Kidney (tissue), 14 donors: Measurements from ENCODE around the gene NPY2R. TPM values are rescaled to one million over a fixed set of nuclear protein-coding genes. Genes with fewer than 3 reads are reported as not detected.

Experiments used
- DNase-seq, 5 donors: peaks; one replicate each; pipeline ENCODE4 v3.0.0-alpha.2; 2013 to 2020
- FAIRE-seq: peaks from 2 replicates; lab custom pipeline; 2012; peaks lifted over from hg19 to GRCh38; lab: Jason Lieb, UNC
- H3K27ac ChIP-seq, 2 donors: one replicate each; pipeline ENCODE4 v1.7.0; 2013; ENCODE audit warnings: low read depth in 2 of 2, low read length in 2 of 2, inconsistent platforms in 1 of 2
- H3K27me3 ChIP-seq: one replicate; pipeline ENCODE4 v1.7.1; 2013; ENCODE audit warnings: low read length, inconsistent platforms; ENCODE audit not compliant: control insufficient read depth, insufficient read depth
- H3K36me3 ChIP-seq, 3 donors: one replicate each; pipeline versions ENCODE4 v1.7.0 to v1.7.1; 2013; ENCODE audit warnings: low read length in 3 of 3, control low read depth in 1 of 3, inconsistent platforms in 1 of 3; ENCODE audit not compliant: insufficient read depth in 3 of 3, control insufficient read depth in 2 of 3
- H3K4me1 ChIP-seq, 3 donors: one replicate each; pipeline versions ENCODE4 v1.7.0 to v1.7.1; 2013; ENCODE audit warnings: low read length in 3 of 3, inconsistent platforms in 1 of 3, low read depth in 1 of 3; ENCODE audit not compliant: control insufficient read depth in 2 of 3, insufficient read depth in 2 of 3
- H3K4me3 ChIP-seq, 3 donors: one replicate each; pipeline versions ENCODE4 v1.7.0 to v1.8.1; 2013; ENCODE audit warnings: low read length in 3 of 3, control low read depth in 1 of 3, inconsistent platforms in 1 of 3
- H3K9ac ChIP-seq, 3 donors: one replicate each; pipeline versions ENCODE4 v1.7.0 to v1.7.1; 2013; ENCODE audit warnings: low read length in 3 of 3, control low read depth in 1 of 3, inconsistent platforms in 1 of 3
- H3K9me3 ChIP-seq, 3 donors: one replicate each; pipeline versions ENCODE4 v1.7.0 to v1.7.1; 2013; ENCODE audit warnings: low read length in 3 of 3, control low read depth in 1 of 3, inconsistent platforms in 1 of 3; ENCODE audit not compliant: control insufficient read depth in 2 of 3, insufficient read depth in 1 of 3
- CTCF ChIP-seq: IDR thresholded peaks from 3 replicates; pipeline ENCODE4 v1.5.1; 2012; ENCODE audit warnings: mild to moderate bottlenecking, moderate library complexity, borderline replicate concordance; ENCODE audit not compliant: insufficient read depth; ENCODE audit errors: extremely low read depth
- intact Hi-C: fragments of 100-400 bp; cut with DNase I; formaldehyde crosslinking; loops from one replicate; pipeline ENCODE4 v1.11.1; 2022
- polyA plus RNA-seq: library from polyadenylated mRNA; stranded (reverse); fragments of 350-450 nt; fragmentation: Illumina TruSeq; extraction: RNeasy Lipid Tissue Mini Kit (QIAGEN cat#74804); gene quantifications from one replicate; pipeline ENCODE4 v1.2.3, GENCODE V29; 2014; ENCODE audit warnings: low read depth, low replicate concordance; ENCODE audit not compliant: insufficient read depth
- total RNA-seq: library from RNA; stranded (reverse); fragmentation: NEBNext Ultra II Directional; extraction: Animal tissue kit (Norgen Biotek cat#: 25700); gene quantifications from one replicate; pipeline ENCODE4 v1.2.1, GENCODE V29; 2021
- donor health status: control.
- donor health status: control.
- donor health status: control.
- donor health status: control.
- donor health status: control.
- donor health status: DM: yes; HTN: yes; CAD: no.
- donor health status: Normal renal cell carcinoma (clear cell type).

The NPY2R gene
- total and polyA plus RNA-seq, 2 donors from 2014 or later: 0.54 TPM; not detected in 1

- peaks cover 0 to 5% (median 3%) of the 10 kb centered on the region in 3 donors for H3K9me3 ChIP-seq
- no peak overlapping the region for H3K4me3 ChIP-seq
- H3K4me1 ChIP-seq: no peaks in the 10 kb centered on the region
- H3K9ac ChIP-seq: no peak overlapping the region
- no peak for DNase-seq
- H3K27ac ChIP-seq: no peak overlapping the region
- no peak for FAIRE-seq
- TF ChIP-seq CTCF: no peak
- no peaks in the 10 kb centered on the region for H3K36me3 ChIP-seq
- H3K27me3 ChIP-seq: no peaks in the 10 kb centered on the region
- intact Hi-C loops: no loop called here
These were observed 37.9 kb upstream of the NPY2R start for GRCh38 chr4:155170569-155170968.

GRCh38 chr4:155173371-155173770 is 35.1 kb upstream of the NPY2R start:
- Histone ChIP-seq H3K27me3 (no peaks in the 10 kb centered on the region), H3K36me3 (no peaks in the 10 kb centered on the region), H3K4me1 (no peaks in the 10 kb centered on the region), H3K9me3 (peaks cover 0 to 5% (median 3%) of the 10 kb centered on the region in 3 donors), H3K27ac (no peak overlapping the region), H3K4me3 (no peak overlapping the region), H3K9ac (no peak overlapping the region)
- TF ChIP-seq CTCF: no peak
- no peak for FAIRE-seq
- intact Hi-C loops: no loop called here
- no peak for DNase-seq

DNA sequence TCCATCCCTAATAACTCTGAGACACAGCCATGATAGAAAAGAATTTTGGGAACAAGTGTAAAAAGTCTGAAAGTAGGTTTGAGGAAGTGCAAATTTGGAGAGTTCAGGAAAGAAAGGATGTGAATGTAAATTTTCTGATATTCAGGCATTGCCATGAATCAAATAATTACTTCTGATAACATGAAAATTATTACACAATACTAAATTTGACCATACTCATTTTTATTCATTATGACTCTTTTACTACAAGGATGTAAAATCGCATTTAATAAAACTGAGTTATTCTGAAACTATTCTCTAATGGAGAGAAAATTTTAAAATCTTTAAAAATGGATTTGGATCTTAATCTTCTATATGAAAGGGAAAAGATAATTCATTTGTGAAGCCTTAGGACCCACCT is 33.8 kb upstream of the NPY2R start:
- Histone ChIP-seq H3K36me3 (no peaks in the 10 kb centered on the region), H3K27me3 (no peaks in the 10 kb centered on the region), H3K4me3 (no peak overlapping the region), H3K9ac (no peak overlapping the region), H3K27ac (no peak overlapping the region), H3K9me3 (peaks cover 0 to 2% (median 2%) of the 10 kb centered on the region in 3 donors), H3K4me1 (no peaks in the 10 kb centered on the region)
- no peak for TF ChIP-seq CTCF
- DNase-seq (no peak), FAIRE-seq (no peak)
- intact Hi-C loops: no loop called here

DNA sequence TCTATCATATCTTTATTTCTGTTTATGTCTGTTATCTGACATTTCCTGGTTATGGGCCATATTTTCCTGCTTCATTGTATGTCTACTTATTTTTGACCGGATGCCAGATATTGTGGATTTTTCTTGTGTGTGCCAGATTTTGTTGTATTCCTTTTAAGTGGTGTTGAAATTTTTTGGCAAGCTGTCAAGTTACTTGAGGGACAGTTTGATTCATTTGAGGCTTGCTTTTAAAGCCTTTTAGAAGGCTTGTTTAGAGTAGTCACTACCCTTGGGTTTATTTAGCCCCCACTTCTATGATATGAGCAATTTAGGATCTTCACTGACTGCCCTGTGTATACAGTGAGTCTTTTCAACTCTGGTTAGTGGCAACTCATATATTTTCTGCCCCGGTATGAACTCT is 29.2 kb upstream of the NPY2R start:
- intact Hi-C loops: no loop called here
- DNase-seq (no peak), FAIRE-seq (no peak)
- H3K27me3 ChIP-seq: no peaks in the 10 kb centered on the region
- H3K9me3 ChIP-seq: no peaks in the 10 kb centered on the region
- H3K4me3 ChIP-seq: no peak overlapping the region
- H3K4me1 ChIP-seq: no peaks in the 10 kb centered on the region
- H3K36me3 ChIP-seq: no peaks in the 10 kb centered on the region
- no peak overlapping the region for H3K27ac ChIP-seq
- no peak overlapping the region for H3K9ac ChIP-seq
- TF ChIP-seq CTCF: no peak
